Measurements from ENCODE around the gene SHE.

- TF ChIP-seq YY1 (IDR thresholded peaks at IDR 0.05; ENCODE audit: extremely low read depth, insufficient replicate concordance, low read depth, low read length) = no peak
- TF ChIP-seq CTCF (IDR thresholded peaks at IDR 0.05 in 2 of 3, conservative IDR thresholded peaks at IDR 0.05 in 1 of 3; ENCODE audit: borderline replicate concordance in 1 of 3, insufficient read depth in 1 of 3, low read depth in 2 of 3, low read length in 2 of 3) = no peak
- no peak for TF ChIP-seq ZNF274 (IDR thresholded peaks at IDR 0.05; ENCODE audit: low read depth, low read length)
- no peak for TF ChIP-seq SP1 (IDR thresholded peaks at IDR 0.05; ENCODE audit: low read depth)
- no peak for TF ChIP-seq RAD21 (IDR thresholded peaks at IDR 0.05; ENCODE audit: low read depth)
- TF ChIP-seq POLR2A (IDR thresholded peaks at IDR 0.05; ENCODE audit: borderline replicate concordance, extremely low read depth, insufficient read depth, insufficient read length) = no peak
- no peak for TF ChIP-seq EZH2 (IDR thresholded peaks at IDR 0.05)
Observed at GRCh38 chr1:154448331-154448811, 53.8 kb downstream of the SHE start.
